IMR-90 (cell line): Measurements from ENCODE around the gene ESRRG. TPM values are rescaled to one million over a fixed set of nuclear protein-coding genes. Genes with fewer than 3 reads are reported as not detected.

Experiments used
- ATAC-seq: fragments of 200-7000 bp; cut with Tn5 transposase; 2 replicates; pipeline ENCODE4 v1.9.1; 2020; ENCODE audit warnings: low read depth, mild to moderate bottlenecking, moderate library complexity
- BruUV-seq: library from RNA; stranded (reverse); fragments of 400-500 nt; replicated peaks from 2 replicates; lab custom pipeline; 2021; lab: Mats Ljungman, UMichigan
- CTCF ChIA-PET: fragments of 300-600 bp; formaldehyde crosslinking; extraction: SDS; loops from one replicate; lab custom pipeline; 2021; ENCODE audit warnings: antibody characterized with exemption; lab: Yijun Ruan, JAX
- POLR2A ChIA-PET: fragments of 300-600 bp; sonication (Branson Sonifier 250); formaldehyde crosslinking; loops from one replicate; lab custom pipeline; 2022; ENCODE audit warnings: antibody characterized with exemption; ENCODE audit not compliant: unreplicated experiment; lab: Charles Lee
- DNase-seq: peaks from one replicate; pipeline ENCODE4 v3.0.0; 2013
- H2AFZ ChIP-seq: replicated peaks from 2 replicates; pipeline ENCODE3; 2013; ENCODE audit warnings: low read length, mild to moderate bottlenecking; ENCODE audit not compliant: poor library complexity
- H2AK5ac ChIP-seq: 2 replicates; pipeline ENCODE4 v1.6.1; 2013; ENCODE audit warnings: low read depth, low read length, inconsistent platforms
- H2AK9ac ChIP-seq: replicated peaks from 2 replicates; pipeline ENCODE3; 2013; ENCODE audit warnings: mild to moderate bottlenecking, low read depth, low read length, moderate library complexity; ENCODE audit not compliant: poor library complexity
- H2BK120ac ChIP-seq: 2 replicates; pipeline ENCODE4 v1.6.1; 2013; ENCODE audit warnings: low read depth, low read length, inconsistent platforms
- H2BK15ac ChIP-seq: 3 replicates; pipeline ENCODE4 v1.6.1; 2013; ENCODE audit warnings: low read depth, low read length, inconsistent platforms
- H2BK20ac ChIP-seq: 2 replicates; pipeline ENCODE4 v1.6.1; 2013; ENCODE audit warnings: low read depth, mild to moderate bottlenecking, inconsistent platforms, low read length, moderate library complexity
- H2BK5ac ChIP-seq: 2 replicates; pipeline ENCODE4 v1.6.1; 2013; ENCODE audit warnings: mild to moderate bottlenecking, low read depth, low read length, inconsistent platforms; ENCODE audit not compliant: poor library complexity, severe bottlenecking
- H3K14ac ChIP-seq: replicated peaks from 2 replicates; pipeline ENCODE4 v1.6.1; 2013; ENCODE audit warnings: low read depth, low read length, inconsistent platforms
- H3K18ac ChIP-seq: 2 replicates; pipeline ENCODE4 v1.6.1; 2013; ENCODE audit warnings: low read depth, low read length, control low read depth
- H3K23ac ChIP-seq: 2 replicates; pipeline ENCODE4 v1.6.1; 2013; ENCODE audit warnings: low read depth, low read length, inconsistent platforms
- H3K27ac ChIP-seq: 2 replicates; pipeline ENCODE4 v1.5.1; 2013; ENCODE audit warnings: mild to moderate bottlenecking, control low read depth, low read length; ENCODE audit not compliant: insufficient read depth
- H3K27me3 ChIP-seq: 2 replicates; pipeline ENCODE4 v1.6.1; 2013; ENCODE audit warnings: low read length; ENCODE audit not compliant: control insufficient read depth, insufficient read depth
- H3K36me3 ChIP-seq: 2 replicates; pipeline ENCODE4 v1.6.1; 2013; ENCODE audit warnings: low read length, mixed read lengths; ENCODE audit not compliant: control insufficient read depth, insufficient read depth
- H3K4ac ChIP-seq: 2 replicates; pipeline ENCODE4 v1.6.1; 2013; ENCODE audit warnings: low read depth, low read length, inconsistent platforms
- H3K4me1 ChIP-seq: 2 replicates; pipeline ENCODE4 v1.6.1; 2013; ENCODE audit warnings: low read length, mixed read lengths; ENCODE audit not compliant: control insufficient read depth, insufficient read depth
- H3K4me2 ChIP-seq: 2 replicates; pipeline ENCODE4 v1.6.1; 2013; ENCODE audit warnings: low read depth, mild to moderate bottlenecking, control low read depth, low read length, moderate library complexity
- H3K4me3 ChIP-seq: 2 replicates; pipeline ENCODE4 v1.5.1; 2013; ENCODE audit warnings: low read depth, mild to moderate bottlenecking, control low read depth, low read length, moderate library complexity; ENCODE audit not compliant: insufficient read depth
- H3K56ac ChIP-seq: 2 replicates; pipeline ENCODE4 v1.6.1; 2013; ENCODE audit warnings: low read length, inconsistent platforms; ENCODE audit not compliant: insufficient read depth; ENCODE audit errors: extremely low read depth
- H3K79me1 ChIP-seq, 2 experiments: 2 replicates each; pipeline ENCODE4 v1.6.1; 2013; ENCODE audit warnings: low read length in 2 of 2, inconsistent platforms in 1 of 2, low read depth in 1 of 2
- H3K9ac ChIP-seq: 2 replicates; pipeline ENCODE4 v1.6.1; 2013; ENCODE audit warnings: low read depth, low read length, control low read depth
- H3K9me1 ChIP-seq: 2 replicates; pipeline ENCODE4 v1.6.1; 2013; ENCODE audit warnings: low read length, inconsistent platforms; ENCODE audit not compliant: insufficient read depth
- H3K9me3 ChIP-seq: 2 replicates; pipeline ENCODE4 v1.6.1; 2013; ENCODE audit warnings: low read length; ENCODE audit not compliant: control insufficient read depth, insufficient read depth
- H4K20me1 ChIP-seq: 2 replicates; pipeline ENCODE4 v1.6.1; 2013; ENCODE audit warnings: low read length, inconsistent platforms; ENCODE audit not compliant: insufficient read depth
- H4K5ac ChIP-seq: 2 replicates; pipeline ENCODE4 v1.6.1; 2013; ENCODE audit warnings: mild to moderate bottlenecking, low read depth, low read length, control low read depth
- H4K8ac ChIP-seq, 2 experiments: 2 replicates each; pipeline ENCODE4 v1.6.1; 2013; ENCODE audit warnings: low read depth in 2 of 2, low read length in 2 of 2, control low read depth in 1 of 2, inconsistent platforms in 1 of 2
- H4K91ac ChIP-seq: 2 replicates; pipeline ENCODE4 v1.6.1; 2013; ENCODE audit warnings: low read depth, low read length, inconsistent platforms; ENCODE audit not compliant: insufficient read depth
- BHLHE40 ChIP-seq: fragments of 150-350 bp; IDR thresholded peaks from 2 replicates; pipeline ENCODE4 v1.6.1; 2016; ENCODE audit warnings: mild to moderate bottlenecking, low read depth, low read length
- MAFK ChIP-seq: IDR thresholded peaks from 2 replicates; pipeline ENCODE4 v1.6.1; 2012; ENCODE audit warnings: low read depth, low read length, improper control_type of control experiment
- MAZ ChIP-seq: IDR thresholded peaks from 2 replicates; pipeline ENCODE4 v1.6.1; 2012; ENCODE audit warnings: low read depth, mild to moderate bottlenecking, low read length, improper control_type of control experiment, moderate library complexity, borderline replicate concordance
- NFE2L2 ChIP-seq: fragments of 150-350 bp; IDR thresholded peaks from 2 replicates; pipeline ENCODE4 v1.6.1; 2016; ENCODE audit warnings: low read depth, mild to moderate bottlenecking, low read length
- RAD21 ChIP-seq: IDR thresholded peaks from 2 replicates; pipeline ENCODE4 v1.6.1; 2012; ENCODE audit warnings: low read length, improper control_type of control experiment
- USF2 ChIP-seq: fragments of 150-350 bp; IDR thresholded peaks from 2 replicates; pipeline ENCODE4 v1.6.1; 2017; ENCODE audit warnings: mild to moderate bottlenecking, antibody characterized with exemption, low read length, low read depth
- WGBS, 2 experiments: methylation state at CpG; one replicate each; pipeline versions ENCODE4 v1.1.5 to v1.1.7; 2013; ENCODE audit warnings: missing lambda C conversion rate in 2 of 2; ENCODE audit not compliant: insufficient read length in 1 of 2; ENCODE audit errors: extremely low coverage in 2 of 2; 5-methylcytosine and 5-hydroxymethylcytosine counted together
- dilution Hi-C: fragments of 300-500 bp; cut with HindIII; formaldehyde crosslinking; loops from one replicate; pipeline ENCODE4 v1.14.3; 2018; ENCODE audit warnings: low sequenced_read_pairs; ENCODE audit not compliant: unreplicated experiment
- in situ Hi-C: fragments of 300-500 bp; cut with MboI; formaldehyde crosslinking; loops from 3 replicates; pipeline ENCODE4 v1.14.3; 2019; ENCODE audit warnings: low sequenced_read_pairs, inconsistent platforms, mixed read lengths
- intact Hi-C: fragments of 100-400 bp; cut with micrococcal nuclease; formaldehyde crosslinking; loops from 2 replicates; pipeline ENCODE4 v1.10.0; 2022
- polyA plus RNA-seq, 3 experiments: library from polyadenylated mRNA; depleted of rRNA; stranded (reverse); fragments of >200 nt; gene quantifications; 2 replicates each; pipeline ENCODE4 v1.2.3, GENCODE V29; 2012; ENCODE audit warnings: low replicate concordance in 1 of 3
- total RNA-seq: library from RNA; depleted of rRNA; stranded (reverse); fragments of >200 nt; gene quantifications from 2 replicates; pipeline ENCODE4 v1.2.3, GENCODE V29; 2012

The ESRRG gene
- total and polyA plus RNA-seq, 2 of the 4 experiments (the other 2 are of a cell fraction): 0.17 to 0.54 TPM

- no peak overlapping the region for H2AK5ac ChIP-seq
- H2BK20ac ChIP-seq: no peak overlapping the region
- in situ Hi-C loops: no loop called here
- ATAC-seq (no peak), DNase-seq (no peak)
- no peak for TF ChIP-seq USF2
- TF ChIP-seq RAD21: no peak
- no peak for TF ChIP-seq MAFK
- TF ChIP-seq NFE2L2: no peak
- TF ChIP-seq BHLHE40: no peak
- no peak for TF ChIP-seq MAZ
- dilution Hi-C loops: no loop called here
- H4K20me1 ChIP-seq: no peaks in the 10 kb centered on the region
- no peaks in the 10 kb centered on the region for H3K27me3 ChIP-seq
- H3K9me3 ChIP-seq: no peaks in the 10 kb centered on the region
- no peak overlapping the region for H2BK120ac ChIP-seq
- no TSS peak for BruUV-seq
- CTCF ChIA-PET: interaction anchor here (0.6 to 1.3 kb wide), 3 partner anchors 24 to 35 kb away, joined by 3 to 8 read pairs (median 3); no protein-coding TSS in a partner anchor
- no peak overlapping the region for H2BK5ac ChIP-seq
- no peak overlapping the region for H3K23ac ChIP-seq
- H2BK15ac ChIP-seq: no peak overlapping the region
- no peaks in the 10 kb centered on the region; the same call in 1 of the 2 replicates for H3K4me1 ChIP-seq
- H2AK9ac ChIP-seq: no peak overlapping the region
- H4K91ac ChIP-seq: no peak overlapping the region
- no peaks in the 10 kb centered on the region for H3K79me1 ChIP-seq
- H3K14ac ChIP-seq: no peak overlapping the region
- H4K5ac ChIP-seq: no peak overlapping the region
- H3K4ac ChIP-seq: no peak overlapping the region
- no peak overlapping the region for H3K9ac ChIP-seq
- no peak overlapping the region for H3K4me3 ChIP-seq
- no peaks in the 10 kb centered on the region for H3K36me3 ChIP-seq
- no CpG with 5 or more reads among the region's 3 CpGs for WGBS, 2 experiments
- intact Hi-C loops: no loop called here
- no peak overlapping the region for H3K4me2 ChIP-seq
- H3K18ac ChIP-seq: no peak overlapping the region
- H3K27ac ChIP-seq: no peak overlapping the region
- POLR2A ChIA-PET: no interaction called here
- H3K56ac ChIP-seq: no peak overlapping the region
- no peaks in the 10 kb centered on the region for H3K9me1 ChIP-seq
- H4K8ac ChIP-seq: no peak overlapping the region
- H2AFZ ChIP-seq: no peak overlapping the region
Observed at GRCh38 chr1:216691710-216692109, 31.5 kb downstream of the ESRRG start.
